ENCODE measurements around the gene MAP2K7. TPM values are rescaled to one million over a fixed set of nuclear protein-coding genes. Genes with fewer than 3 reads are reported as not detected.
"Not testable (repeated sequence)": the region's sequence is repeated elsewhere in the genome, so short reads cannot be mapped to it uniquely, and the experiment has no call there.

MAP2K7 gene
- total RNA-seq, 1 donor from 2014 or later, result 28.6 TPM

GRCh38 chr19:7915250-7916102, 11.8 kb downstream of the MAP2K7 start:
- no peak for DNase-seq (ENCODE audit: low spot score)
- intact Hi-C loops (cut with DNase I), result no loop called here

- DNase-seq (ENCODE audit: low spot score), result no peak
- intact Hi-C loops (cut with DNase I), result no loop called here
These were observed 12.7 kb downstream of the MAP2K7 start for GRCh38 chr19:7916103-7916954.

DNA sequence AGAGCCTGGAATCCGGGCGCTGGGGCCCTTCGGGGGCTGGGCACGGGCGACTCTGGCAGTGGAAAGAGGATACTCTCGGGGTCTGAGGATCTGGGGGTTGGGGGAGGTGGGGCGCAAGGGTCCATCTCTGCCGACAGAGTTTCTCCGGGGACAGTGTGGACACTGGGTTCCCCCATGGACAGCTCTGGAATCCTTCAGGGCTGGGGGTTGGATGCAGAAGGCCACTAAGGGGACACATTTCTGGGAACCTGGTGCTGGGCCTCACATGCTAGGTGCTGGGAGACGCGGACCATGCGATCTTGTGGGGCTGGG, 13.2 kb downstream of the MAP2K7 start:
- intact Hi-C loops (cut with DNase I), result no loop called here
- DNase-seq (ENCODE audit: low spot score), result no peak

DNA sequence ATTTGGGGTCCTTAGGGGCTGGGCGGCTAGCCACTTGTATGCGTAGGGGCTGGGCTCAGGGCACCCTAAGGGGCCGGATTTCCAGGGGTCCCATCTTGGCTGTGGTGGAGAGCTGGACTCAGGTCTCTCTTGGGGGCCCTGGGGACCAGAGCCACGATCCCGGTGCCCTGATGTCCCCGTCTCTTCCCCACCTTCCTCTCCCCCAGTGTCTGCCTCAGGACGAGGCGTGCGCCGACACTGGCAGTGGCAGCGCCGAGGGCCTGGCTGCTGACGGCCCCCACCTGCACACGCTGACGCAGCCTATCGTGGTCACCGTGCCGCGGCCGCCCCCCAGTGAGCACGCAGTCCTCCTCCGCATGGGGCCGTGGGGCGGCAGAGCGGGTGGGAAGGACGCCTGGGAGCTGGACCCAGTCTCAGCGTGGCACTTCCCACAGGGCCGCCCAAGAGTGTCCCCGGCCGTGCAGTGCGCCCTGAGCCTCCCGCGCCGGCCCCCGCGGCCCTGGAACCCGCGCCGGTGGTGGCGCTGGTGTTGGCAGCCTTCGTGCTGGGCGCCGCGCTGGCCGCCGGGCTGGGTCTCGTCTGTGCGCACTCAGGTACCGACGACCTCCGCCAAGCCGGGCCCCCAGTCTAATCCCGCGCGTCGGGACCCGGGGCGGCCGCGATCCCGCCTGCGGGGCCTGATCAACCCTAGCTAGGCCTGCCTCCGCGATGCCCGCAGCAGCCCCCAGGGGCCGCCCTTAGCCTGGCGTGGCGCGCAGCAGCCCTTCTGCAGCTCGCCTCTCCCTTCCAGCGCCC, 13.8 kb downstream of the MAP2K7 start:
- intact Hi-C loops (cut with DNase I), result no loop called here
- no peak for DNase-seq (ENCODE audit: low spot score)

DNA sequence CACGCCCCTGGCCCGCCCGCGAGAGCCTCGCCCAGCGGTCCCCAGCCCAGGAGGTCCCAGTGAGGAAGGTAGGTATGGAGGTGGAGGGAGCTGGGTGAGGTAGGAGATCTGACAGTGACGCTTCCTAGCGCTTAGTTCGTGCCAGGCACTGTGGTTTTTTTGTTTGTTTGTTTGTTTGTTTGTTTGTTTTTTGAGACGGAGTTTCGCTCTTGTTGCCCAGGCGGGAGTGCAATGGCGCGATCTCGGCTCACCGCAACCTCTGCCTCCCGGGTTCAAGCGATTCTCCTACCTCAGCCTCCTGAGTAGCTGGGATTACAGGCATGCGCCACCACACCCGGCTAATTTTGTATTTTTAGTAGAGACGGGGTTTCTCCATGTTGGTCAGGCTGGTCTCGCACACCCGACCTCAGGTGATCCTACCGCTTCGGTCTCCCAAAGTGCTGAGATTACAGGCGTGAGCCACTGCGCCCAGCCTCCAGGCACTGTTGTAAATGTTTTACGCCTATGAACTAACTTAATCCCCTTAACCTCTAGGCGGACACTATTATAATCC, 14.5 kb downstream of the MAP2K7 start:
- intact Hi-C loops (cut with DNase I); DNase-seq (ENCODE audit: low spot score): not testable (repeated sequence)

GRCh38 chr19:7918615-7919421, 15.1 kb downstream of the MAP2K7 start:
- intact Hi-C loops (cut with DNase I), result no loop called here
- DNase-seq (ENCODE audit: low spot score), result no peak

DNA sequence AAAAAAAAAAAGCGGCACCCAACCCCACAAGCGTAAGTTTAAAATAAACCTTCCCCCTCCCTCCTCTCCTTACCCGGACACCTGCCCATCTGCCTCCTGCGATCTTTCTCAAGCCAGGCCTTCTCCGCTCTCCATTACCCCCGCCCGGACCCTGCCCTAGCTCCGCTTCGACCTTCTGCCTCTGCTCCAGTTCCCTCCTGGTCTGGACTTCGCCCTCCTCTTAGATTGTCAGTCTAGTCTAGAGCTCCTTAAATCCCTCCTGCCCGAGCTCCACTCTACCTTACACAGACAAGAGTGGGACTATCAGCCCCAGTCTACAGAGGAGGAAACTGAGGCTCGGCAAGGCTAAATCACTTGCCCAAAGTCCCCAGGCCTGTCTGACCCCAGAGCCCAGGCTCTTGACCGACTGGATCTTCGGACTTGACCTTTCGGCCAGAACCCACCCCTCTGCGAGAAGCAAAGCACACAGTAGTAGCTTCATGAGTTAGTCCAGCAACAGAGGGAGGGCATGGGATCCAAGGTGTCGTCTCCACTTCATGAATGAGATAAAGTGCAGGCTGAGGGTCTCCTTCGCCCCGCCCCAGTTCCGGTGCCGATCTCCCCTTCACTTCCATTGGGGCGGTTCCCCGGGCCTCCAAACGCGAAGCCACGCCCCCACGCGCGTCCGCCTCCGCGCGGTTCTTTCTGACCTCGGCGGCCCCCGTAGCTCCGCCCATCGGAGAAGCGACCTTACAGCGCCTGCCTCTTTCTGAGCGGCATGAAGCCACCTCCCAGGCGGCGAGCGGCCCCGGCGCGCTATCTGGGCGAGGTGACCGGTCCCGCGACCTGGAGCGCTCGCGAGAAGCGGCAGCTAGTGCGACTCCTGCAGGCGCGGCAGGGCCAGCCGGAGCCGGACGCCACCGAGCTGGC, 16.2 kb downstream of the MAP2K7 start, which contains the start of gene SNAPC2:
Gene SNAPC2 (plus strand): TSS at position 729 of the 909 bp plus-strand sequence. CDS start 29 bp downstream, at position 758.
- intact Hi-C loops (cut with DNase I), result loop anchor here (2.0 to 5.0 kb wide), 2 partner anchors 15 to 68 kb away; no protein-coding TSS in a partner anchor
- DNase-seq (ENCODE audit: low spot score), result peak; percentile 96

DNA sequence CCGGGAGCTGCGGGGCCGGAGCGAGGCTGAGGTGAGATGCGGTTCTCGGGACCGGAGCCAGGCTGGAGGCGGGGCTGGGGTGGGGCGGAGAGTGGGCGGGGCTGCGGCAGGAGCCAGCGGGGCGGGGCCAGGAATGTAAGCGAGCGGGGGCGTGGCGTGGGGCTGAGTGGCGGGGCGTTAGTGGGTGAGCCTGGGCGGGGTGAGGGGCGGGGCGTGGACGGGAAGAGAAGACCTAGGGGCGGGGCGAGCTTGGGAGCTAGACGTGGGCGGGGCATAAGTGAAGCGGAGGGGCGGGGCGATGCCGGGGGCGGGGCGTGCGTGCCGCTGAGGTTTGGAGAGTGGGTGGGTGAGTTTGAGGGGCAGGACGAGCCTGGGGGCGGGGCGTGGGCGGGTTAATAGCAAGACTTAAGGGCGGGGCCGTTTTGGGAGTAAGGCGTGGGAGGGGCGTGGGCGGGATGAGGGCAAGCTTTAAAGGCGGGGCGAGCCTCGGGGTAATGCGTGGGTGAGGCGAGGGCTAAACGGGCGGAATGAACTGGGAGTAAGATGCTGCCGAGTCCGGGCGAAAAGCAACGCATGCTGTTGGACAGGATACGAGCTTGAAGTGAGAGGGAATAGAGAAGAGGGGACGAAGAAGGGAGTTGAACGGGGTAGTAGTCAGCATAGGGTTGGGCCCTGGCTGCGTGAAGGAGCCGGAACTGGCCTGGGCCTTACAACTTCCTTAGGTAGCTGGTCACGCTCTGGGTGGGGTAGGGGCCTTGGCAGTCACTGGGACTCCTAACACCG, 17.0 kb downstream of the MAP2K7 start:
- peak; percentile 100 for DNase-seq (ENCODE audit: low spot score)
- intact Hi-C loops (cut with DNase I), result loop anchor here (2.0 to 5.0 kb wide), 2 partner anchors 16 to 68 kb away; no protein-coding TSS in a partner anchor

- intact Hi-C loops (cut with DNase I), result loop anchor here (2.0 to 5.0 kb wide), 2 partner anchors 17 to 69 kb away; no protein-coding TSS in a partner anchor
- DNase-seq (ENCODE audit: low spot score), result no peak
These were observed 17.8 kb downstream of the MAP2K7 start for GRCh38 chr19:7921302-7921966.

DNA sequence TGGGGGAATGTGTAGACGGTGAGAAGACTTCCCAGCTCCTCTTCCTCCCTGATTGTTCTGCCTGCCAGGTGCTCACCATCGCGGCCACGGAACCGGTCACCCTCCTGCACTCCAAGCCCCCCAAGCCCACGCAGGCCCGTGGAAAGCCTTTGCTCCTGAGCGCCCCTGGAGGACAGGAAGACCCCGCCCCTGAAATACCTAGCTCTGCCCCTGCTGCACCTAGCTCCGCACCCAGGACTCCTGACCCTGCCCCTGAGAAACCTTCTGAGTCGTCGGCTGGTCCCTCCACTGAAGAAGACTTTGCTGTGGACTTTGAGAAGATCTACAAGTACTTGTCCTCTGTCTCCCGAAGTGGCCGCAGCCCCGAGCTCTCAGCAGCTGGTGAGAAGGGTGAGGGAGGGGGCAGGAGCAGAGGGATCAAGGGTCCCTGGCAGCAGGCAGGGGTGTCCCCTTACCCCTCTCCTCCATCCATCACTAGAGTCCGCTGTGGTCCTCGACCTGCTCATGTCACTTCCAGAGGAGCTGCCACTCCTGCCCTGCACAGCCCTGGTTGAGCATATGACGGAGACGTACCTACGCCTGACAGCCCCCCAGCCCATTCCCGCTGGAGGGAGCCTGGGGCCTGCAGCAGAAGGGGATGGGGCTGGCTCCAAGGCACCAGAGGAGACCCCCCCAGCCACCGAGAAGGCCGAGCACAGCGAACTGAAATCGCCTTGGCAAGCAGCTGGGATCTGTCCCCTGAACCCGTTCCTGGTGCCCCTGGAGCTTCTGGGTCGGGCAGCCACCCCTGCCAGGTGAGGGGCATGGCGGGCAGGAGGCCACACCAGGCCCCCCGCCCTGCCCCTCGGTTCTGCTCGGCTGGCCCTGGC, 18.5 kb downstream of the MAP2K7 start:
- intact Hi-C loops (cut with DNase I), result loop anchor here (2.0 to 5.0 kb wide), 2 partner anchors 17 to 70 kb away; no protein-coding TSS in a partner anchor
- no peak for DNase-seq (ENCODE audit: low spot score)

GRCh38 chr19:7922836-7923195, 19.1 kb downstream of the MAP2K7 start:
- intact Hi-C loops (cut with DNase I), result loop anchor here (5.0 kb wide), 1 partner anchor 71 kb away; no protein-coding TSS in a partner anchor
- no peak for DNase-seq (ENCODE audit: low spot score)

- DNase-seq (ENCODE audit: low spot score), result no peak
- intact Hi-C loops (cut with DNase I), result loop anchor here (5.0 kb wide), 1 partner anchor 71 kb away; no protein-coding TSS in a partner anchor
These were observed 19.9 kb downstream of the MAP2K7 start for GRCh38 chr19:7923295-7924191.

DNA sequence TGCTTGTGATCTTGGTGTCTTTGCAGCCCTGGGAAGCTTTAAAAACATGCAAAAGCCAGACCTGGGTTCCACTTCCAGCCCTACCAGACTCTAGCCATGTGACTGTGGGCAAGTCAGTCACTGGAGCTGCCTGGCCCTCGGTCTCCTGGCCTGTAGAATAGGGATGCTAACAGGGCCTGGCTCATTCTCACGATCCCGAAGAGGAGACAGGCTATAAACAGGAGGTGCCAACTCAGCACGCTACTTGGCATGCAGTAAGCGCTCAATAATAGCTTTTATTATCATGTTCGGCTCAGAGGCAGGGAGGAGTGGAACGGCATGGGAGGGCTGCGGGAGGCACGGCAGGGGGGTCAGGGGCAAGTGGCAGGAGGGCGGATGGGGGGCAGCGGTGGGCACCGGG, 20.6 kb downstream of the MAP2K7 start:
- DNase-seq (ENCODE audit: low spot score), result no peak
- intact Hi-C loops (cut with DNase I), result loop anchor here (5.0 kb wide), 1 partner anchor 72 kb away; no protein-coding TSS in a partner anchor

DNA sequence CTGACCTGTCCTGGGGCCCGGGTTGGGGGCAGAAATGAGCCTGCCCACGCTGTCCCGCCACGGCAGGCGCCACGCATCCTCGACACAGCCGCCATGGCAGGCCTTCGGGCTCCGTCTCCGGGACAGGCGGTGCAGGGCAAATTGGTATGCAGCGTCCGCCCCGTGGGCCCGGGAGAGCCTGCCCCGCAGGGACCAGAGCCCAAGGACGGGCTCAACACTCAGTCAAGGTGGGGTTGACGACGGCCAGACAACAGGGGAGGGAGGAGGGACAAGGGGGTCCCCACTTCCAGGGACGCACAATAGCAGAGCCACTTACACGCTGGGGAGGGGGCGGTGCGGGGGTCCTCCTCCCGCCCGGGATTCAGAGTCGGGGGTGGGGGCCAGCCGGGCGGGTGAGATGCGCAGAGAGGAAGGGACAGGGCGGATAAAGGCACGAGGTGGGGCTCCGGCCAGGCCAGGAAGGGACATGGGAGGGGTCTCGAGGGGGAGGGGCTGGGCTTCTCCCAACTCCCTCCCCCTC, 21.0 kb downstream of the MAP2K7 start:
- intact Hi-C loops (cut with DNase I), result loop anchor here (5.0 kb wide), 1 partner anchor 72 kb away; no protein-coding TSS in a partner anchor
- DNase-seq (ENCODE audit: low spot score), result no peak

Measured in cardiac septum (tissue), 1 donor.